CD4-positive, alpha-beta T cell treated with Interleukin-17A for 4 hours (primary cell): ENCODE measurements around the gene KIAA2012.

Source experiments
- DNase-seq: peaks from one replicate; pipeline ENCODE4 v3.0.0-alpha.2; 2020; ENCODE audit warnings: mixed read lengths

KIAA2012 gene

DNA sequence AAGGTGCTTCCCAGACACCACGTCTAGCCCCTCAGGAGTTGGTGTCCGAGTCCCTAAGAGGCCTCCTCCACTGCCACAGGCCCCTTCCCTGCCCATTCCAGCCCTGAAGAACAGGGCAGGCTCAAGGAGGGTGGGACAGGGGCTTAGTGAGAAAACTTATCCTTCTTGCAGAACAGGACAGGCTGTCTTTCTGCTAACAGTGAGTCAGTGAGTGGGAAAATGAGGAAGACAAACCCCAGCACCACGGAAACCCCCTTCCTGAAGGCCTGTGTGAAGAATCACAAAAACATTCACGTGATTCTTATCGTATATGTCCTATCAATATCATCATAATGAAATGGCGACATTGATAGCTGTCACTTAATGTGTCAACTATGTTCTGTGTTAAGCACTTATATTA is 29.6 kb upstream of the KIAA2012 start:
- no peak for DNase-seq

DNA sequence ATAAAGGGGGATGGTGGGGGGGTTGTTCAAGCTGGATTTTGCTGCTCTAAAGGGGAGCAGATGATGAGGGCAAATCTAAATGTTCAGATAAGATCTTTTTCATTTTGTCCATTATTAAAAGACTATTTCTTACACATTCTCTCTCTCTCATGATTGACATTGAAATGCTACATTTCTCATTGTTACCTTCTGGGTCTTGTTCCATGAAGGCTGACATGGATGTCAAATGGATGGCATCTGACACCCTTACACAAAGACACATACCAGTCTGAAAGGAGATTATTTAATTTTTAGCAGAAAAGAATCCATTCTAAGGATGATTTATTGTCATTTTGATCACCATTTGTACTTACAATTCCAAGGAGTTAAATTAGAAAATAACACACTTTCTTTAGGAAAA is 28.3 kb upstream of the KIAA2012 start:
- no peak for DNase-seq

GRCh38 chr2:202046572-202046971 is 26.5 kb upstream of the KIAA2012 start:
- no peak for DNase-seq

DNA sequence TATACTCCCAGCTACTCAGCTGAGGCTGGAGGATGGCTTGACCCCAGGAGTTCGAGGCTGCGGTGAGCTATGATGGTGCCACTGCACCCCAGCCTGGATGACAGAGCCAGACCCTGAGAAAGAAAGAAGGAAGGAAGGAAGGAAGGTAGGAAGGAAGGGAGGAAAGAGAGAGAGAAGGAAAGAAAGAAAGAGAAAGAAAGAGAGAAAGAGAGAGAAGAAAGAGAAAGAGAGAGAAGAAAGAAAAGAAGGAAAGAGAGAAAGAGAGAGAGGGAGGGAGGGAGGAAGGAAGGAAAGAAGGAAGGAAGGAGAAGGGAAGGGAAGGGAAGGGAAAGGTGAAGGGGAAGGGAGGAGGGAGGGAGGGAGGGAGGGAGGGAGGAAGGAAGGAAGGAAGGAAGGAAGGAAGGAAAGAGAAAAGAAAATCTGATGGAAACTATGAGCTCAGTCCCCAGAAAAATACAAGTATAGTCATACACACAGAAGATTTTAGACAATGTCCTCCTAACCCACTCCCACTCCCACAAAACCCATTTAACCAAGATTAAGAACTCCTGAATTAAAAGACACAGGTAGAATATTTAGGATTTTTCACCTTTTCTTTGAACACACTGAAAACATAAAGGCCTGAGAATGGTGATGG is 23.8 kb upstream of the KIAA2012 start:
- no peak for DNase-seq

GRCh38 chr2:202049840-202050239 is 23.2 kb upstream of the KIAA2012 start:
- no peak for DNase-seq

DNA sequence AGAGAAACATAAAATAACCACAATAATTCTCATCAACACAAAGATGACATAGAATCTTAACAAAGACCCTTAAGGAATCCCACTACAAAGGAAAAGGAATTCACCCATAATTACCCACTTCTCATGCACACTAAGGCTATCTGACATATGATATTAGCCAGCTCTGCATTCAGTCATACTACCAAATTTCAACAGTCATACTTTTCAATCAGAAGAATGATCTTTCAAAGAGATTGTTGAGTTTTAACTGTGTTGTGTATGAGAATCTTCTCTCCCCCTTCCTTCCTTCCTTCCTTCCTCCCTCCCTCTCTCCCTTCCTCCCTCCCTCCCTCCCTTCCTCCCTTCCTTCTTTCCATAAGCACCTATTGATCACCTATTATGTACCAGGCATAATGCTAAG is 22.4 kb upstream of the KIAA2012 start:
- DNase-seq, result no peak

DNA sequence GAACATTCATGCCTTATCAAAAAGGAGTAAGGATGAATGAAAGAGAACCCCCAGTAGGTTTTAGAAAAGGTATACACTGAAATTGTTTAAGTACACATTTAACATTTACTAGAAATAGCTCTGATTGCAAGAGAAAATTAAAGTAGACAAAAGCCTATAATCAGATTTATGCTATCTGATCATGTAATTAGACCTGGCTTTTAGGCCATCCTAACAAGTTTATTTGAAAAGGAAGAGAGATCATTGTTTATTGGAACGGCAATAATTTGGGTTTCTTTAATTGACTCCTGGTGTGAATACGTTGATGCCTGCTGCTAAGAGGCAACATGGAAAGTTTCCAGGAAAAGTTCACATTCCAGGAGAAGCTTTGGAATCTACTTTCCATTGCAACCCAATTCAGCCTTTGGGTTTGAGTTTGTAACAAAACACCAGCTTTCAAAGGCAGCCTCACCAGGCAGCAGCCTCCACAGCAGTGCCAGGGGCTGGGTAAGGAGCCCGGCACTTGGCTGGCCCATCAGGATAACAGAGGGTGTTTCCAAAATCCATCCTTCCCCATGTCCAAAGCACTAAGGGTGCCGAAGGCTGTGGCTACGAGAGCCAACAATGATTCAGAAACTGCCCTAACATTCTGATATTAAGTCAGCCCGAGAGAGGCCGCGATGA is 21.4 kb upstream of the KIAA2012 start:
- DNase-seq, result no peak

- DNase-seq, result no peak
Observed at GRCh38 chr2:202052235-202052634, 20.8 kb upstream of the KIAA2012 start.

GRCh38 chr2:202054679-202055078 is 18.4 kb upstream of the KIAA2012 start:
- no peak for DNase-seq

DNA sequence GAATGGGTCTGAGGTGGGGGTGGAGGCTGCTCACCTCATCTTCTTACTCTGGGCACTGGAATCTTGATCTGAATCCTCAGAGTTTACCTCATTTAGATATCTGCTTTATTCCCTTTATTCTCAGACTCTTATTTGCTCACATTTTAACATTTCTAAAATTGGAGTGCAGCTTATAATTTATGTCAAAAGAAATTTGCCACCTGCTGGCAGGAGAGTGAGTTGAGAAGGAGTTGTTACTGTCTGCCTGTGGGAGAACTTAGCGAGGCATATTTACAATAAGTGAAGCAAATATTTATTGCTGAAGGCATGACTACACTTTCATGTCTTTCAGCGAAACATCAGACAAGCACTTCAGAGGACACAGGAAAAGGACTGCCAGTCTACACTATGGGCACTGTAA is 16.4 kb upstream of the KIAA2012 start:
- peak; percentile 8 for DNase-seq

GRCh38 chr2:202060218-202060617 is 12.8 kb upstream of the KIAA2012 start:
- DNase-seq, result no peak

GRCh38 chr2:202061695-202062094 is 11.4 kb upstream of the KIAA2012 start:
- DNase-seq, result no peak

- no peak for DNase-seq
Observed at GRCh38 chr2:202064171-202064880, 8.7 kb upstream of the KIAA2012 start.

DNA sequence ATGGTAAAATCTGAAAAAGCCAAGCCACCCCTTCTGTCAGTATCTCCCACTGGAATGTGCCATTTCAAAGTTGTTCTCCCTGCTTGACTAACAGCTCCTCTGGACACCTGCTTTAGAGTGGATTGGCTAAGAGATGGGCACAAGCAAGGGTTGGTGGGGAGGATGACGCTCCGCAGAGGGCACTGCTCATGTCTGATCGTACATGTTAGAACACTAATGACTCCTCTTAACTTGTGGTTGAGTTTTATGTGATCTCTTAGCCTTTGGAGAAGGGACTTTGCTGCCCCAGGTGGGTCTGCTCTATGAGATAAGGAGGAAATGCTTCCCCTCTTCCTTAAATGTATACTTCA is 8.2 kb upstream of the KIAA2012 start:
- no peak for DNase-seq

DNA sequence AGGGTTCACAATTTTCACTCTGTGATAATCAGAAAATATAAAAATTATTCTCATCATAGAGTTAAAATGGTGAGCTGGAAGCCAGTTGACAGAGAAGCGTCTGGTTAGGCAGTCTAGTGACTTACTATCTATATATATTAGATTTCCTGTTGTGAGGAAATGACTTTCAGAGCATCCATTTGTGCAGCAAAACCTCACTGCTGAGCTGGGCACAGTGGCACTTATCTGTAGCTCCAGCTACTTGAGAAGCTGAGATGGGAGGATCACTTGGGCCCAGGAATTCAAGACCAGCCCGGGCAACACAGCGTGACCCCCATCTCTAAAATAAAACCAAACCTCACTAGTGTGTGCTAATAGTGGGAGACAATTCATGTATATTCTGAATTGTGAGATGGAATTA is 7.2 kb upstream of the KIAA2012 start:
- no peak for DNase-seq

DNA sequence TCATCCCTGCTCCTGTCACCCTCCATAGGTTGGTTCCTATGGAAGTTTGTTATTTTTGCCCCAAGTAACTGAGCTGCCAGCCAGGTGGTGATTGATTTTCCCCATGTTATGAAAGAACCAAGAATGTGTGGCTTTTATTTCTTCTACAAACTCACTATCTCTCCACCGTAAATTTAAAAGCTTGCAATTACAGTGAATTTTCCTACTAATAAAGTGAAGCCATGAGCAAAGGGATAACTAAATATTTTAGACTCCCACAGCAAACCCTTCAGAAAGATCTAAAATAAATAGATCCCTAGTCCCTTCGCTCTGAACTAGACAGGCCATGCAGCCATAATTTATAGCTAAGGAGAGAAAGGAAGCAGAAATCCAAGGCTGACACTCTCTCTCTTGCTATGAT is 6.2 kb upstream of the KIAA2012 start:
- no peak for DNase-seq

DNA sequence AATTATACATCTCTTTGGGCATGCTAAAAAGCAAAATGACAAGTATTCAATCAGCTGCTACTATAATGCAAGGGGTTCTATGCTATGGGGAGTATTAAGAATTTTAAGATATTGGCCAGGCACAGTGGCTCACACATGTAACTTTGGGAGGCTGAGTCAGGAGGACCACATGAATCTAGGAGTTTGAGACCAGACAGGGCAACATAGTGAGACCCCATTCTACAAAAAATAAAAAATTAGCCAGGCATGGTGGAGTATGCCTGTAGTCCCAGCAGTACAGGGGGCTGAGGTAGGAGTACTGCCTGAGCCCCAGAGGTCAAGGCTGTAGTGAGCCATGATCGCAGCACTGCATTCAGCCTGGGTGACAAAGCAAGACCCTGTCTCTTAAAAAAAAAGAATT is 5.5 kb upstream of the KIAA2012 start:
- no peak for DNase-seq

- DNase-seq, result no peak
Observed at GRCh38 chr2:202069170-202070067, 3.6 kb upstream of the KIAA2012 start.

DNA sequence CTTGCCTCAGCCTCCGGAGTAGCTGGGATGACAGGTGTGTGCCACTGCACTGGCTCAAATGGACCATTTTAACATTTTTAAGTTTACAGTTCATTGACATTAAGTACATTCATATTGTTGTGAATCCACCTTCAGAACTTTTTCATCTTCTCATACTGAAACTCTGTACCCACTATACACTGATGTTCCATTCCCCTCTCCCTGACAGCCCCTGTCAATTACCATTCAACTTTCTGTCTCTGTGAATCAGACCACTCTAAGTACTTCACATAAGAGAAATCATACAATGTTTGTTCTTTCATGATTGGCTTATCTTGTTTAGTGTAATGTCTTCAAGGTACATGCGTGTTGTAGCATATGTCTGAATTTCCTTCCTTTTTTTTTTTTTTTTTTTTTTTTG is 1.9 kb upstream of the KIAA2012 start:
- DNase-seq, result no peak

- no peak for DNase-seq
Observed at GRCh38 chr2:202072226-202072625, 829 bp upstream of the KIAA2012 start.

- DNase-seq, result no peak
Observed at GRCh38 chr2:202074324-202074723, 1.3 kb downstream of the KIAA2012 start.

DNA sequence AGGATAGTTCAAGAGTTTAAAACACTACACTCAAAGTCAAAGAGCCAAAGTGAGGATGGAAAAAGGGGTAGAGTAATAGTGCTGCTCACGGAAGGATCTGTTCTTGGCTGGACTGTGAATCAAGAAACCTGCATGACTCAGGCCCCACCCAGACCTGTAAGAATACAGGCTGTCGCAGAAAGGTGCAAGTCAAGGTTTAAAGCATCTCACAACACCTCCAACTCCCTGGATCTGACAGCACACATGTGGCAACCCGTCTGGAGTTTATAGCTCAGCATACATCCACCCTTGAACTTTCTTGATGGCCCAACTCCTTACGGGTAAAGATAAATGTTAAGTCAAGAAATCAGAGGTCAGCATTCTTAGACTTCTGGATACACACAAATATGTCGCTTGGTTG is 6.3 kb downstream of the KIAA2012 start:
- DNase-seq, result no peak

GRCh38 chr2:202084265-202084664 is 11.2 kb downstream of the KIAA2012 start:
- no peak for DNase-seq
